HG03571 (cell line): ENCODE measurements around the gene PLEK.
A peak's percentile ranks its signal among the peaks of the same experiment; 100 is the strongest.
"Not testable (repeated sequence)": the region's sequence is repeated elsewhere in the genome, so short reads cannot be mapped to it uniquely, and the experiment has no call there.

Source experiments
- ATAC-seq: cut with Tn5 transposase; IDR thresholded peaks from one replicate; pipeline ENCODE4 v1.9.1; 2021; ENCODE audit not compliant: unreplicated experiment

Gene PLEK

GRCh38 chr2:68384485-68385107 lies 19.5 kb downstream of the PLEK start:
- no peak for ATAC-seq

GRCh38 chr2:68385220-68385906 lies 20.3 kb downstream of the PLEK start:
- ATAC-seq, result peak; percentile 56

- no peak for ATAC-seq
These were observed 20.8 kb downstream of the PLEK start for GRCh38 chr2:68385907-68386287.

- ATAC-seq, result no peak
These were observed 21.3 kb downstream of the PLEK start for GRCh38 chr2:68386365-68386764.

- peak; percentile 30 for ATAC-seq
These were observed 22.6 kb downstream of the PLEK start for GRCh38 chr2:68387408-68388350.

GRCh38 chr2:68388358-68388757 lies 23.3 kb downstream of the PLEK start:
- ATAC-seq, result no peak

- ATAC-seq, result no peak
These were observed 23.7 kb downstream of the PLEK start for GRCh38 chr2:68388772-68389171.

GRCh38 chr2:68390114-68390513 lies 25.0 kb downstream of the PLEK start:
- ATAC-seq, result no peak

- no peak for ATAC-seq
These were observed 25.5 kb downstream of the PLEK start for GRCh38 chr2:68390586-68390985.

GRCh38 chr2:68391099-68391498 lies 26.0 kb downstream of the PLEK start:
- no peak for ATAC-seq

GRCh38 chr2:68391869-68392268 lies 26.8 kb downstream of the PLEK start:
- ATAC-seq, result no peak

GRCh38 chr2:68396093-68396492 lies 31.0 kb downstream of the PLEK start:
- ATAC-seq, result no peak

GRCh38 chr2:68397704-68398263 lies 32.7 kb downstream of the PLEK start:
- ATAC-seq, result not testable (repeated sequence)

- ATAC-seq, result no peak
These were observed 38.1 kb downstream of the PLEK start for GRCh38 chr2:68403199-68403644.

- ATAC-seq, result no peak
These were observed 39.1 kb downstream of the PLEK start for GRCh38 chr2:68404164-68404563.

GRCh38 chr2:68404893-68405799 lies 40.1 kb downstream of the PLEK start:
- no peak for ATAC-seq

GRCh38 chr2:68411397-68412126 lies 46.5 kb downstream of the PLEK start:
- peak; percentile 92 for ATAC-seq

- peak; percentile 36 for ATAC-seq
These were observed 47.2 kb downstream of the PLEK start for GRCh38 chr2:68412127-68412819.

- ATAC-seq, result no peak
These were observed 48.4 kb downstream of the PLEK start for GRCh38 chr2:68413466-68413865.
